Measurements from ENCODE around the gene CCDC14.

DNA sequence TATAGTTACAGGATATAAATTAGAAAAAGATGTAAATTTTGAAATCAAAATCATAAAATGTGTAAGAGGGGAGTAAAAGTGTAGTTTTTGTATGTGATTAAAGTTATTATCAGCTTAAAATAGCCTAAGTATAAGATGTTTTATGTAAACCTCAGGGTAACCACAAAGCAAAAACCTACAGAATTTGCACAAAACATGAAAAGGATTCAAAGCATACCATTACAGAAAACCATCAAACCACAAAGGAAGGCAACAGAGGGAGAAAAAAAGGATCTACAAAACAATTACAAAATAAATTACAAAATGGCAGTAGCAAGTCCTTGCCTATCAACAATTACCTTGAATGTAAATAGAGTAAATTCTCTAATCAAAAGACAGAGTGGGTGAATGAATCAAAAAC, 40.2 kb downstream of the CCDC14 start:
- TF ChIP-seq AFF4 (CRISPR knock-in tag; IDR thresholded peaks at IDR 0.05) = no peak
- TF ChIP-seq, protein P1, sequence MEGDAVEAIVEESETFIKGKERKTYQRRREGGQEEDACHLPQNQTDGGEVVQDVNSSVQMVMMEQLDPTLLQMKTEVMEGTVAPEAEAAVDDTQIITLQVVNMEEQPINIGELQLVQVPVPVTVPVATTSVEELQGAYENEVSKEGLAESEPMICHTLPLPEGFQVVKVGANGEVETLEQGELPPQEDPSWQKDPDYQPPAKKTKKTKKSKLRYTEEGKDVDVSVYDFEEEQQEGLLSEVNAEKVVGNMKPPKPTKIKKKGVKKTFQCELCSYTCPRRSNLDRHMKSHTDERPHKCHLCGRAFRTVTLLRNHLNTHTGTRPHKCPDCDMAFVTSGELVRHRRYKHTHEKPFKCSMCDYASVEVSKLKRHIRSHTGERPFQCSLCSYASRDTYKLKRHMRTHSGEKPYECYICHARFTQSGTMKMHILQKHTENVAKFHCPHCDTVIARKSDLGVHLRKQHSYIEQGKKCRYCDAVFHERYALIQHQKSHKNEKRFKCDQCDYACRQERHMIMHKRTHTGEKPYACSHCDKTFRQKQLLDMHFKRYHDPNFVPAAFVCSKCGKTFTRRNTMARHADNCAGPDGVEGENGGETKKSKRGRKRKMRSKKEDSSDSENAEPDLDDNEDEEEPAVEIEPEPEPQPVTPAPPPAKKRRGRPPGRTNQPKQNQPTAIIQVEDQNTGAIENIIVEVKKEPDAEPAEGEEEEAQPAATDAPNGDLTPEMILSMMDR (IDR thresholded peaks at IDR 0.05 in 2 of 3, conservative IDR thresholded peaks at IDR 0.05 in 1 of 3; ENCODE audit: insufficient read depth in 2 of 3, low read depth in 1 of 3, low read length in 3 of 3) = no peak
- no peak for TF ChIP-seq ZKSCAN1 (IDR thresholded peaks at IDR 0.05; ENCODE audit: low read depth, low read length)
- TF ChIP-seq TAF1 (IDR thresholded peaks at IDR 0.05; ENCODE audit: control insufficient read depth, extremely low read depth, insufficient read depth, low read length, severe bottlenecking) = no peak
- TF ChIP-seq DEAF1 (CRISPR knock-in tag; IDR thresholded peaks at IDR 0.05) = no peak
